HepG2 (cell line): ENCODE data around the gene HSD11B2. TPM values are rescaled to one million over a fixed set of nuclear protein-coding genes. Genes with fewer than 3 reads are reported as not detected.
A peak's percentile ranks its signal among the peaks of the same experiment; 100 is the strongest.

ENCODE experiments used
- ARNTL ChIP-seq: sonication (generic); formaldehyde crosslinking; IDR thresholded peaks from 2 replicates; pipeline ENCODE4 v1.4.0; 2020; ENCODE audit warnings: mild to moderate bottlenecking, missing genetic modification reagents
- CREBL2 ChIP-seq: sonication (generic); formaldehyde crosslinking; IDR thresholded peaks from 2 replicates; pipeline ENCODE4 v1.8.1; 2023; ENCODE audit warnings: missing genetic modification reagents, mild to moderate bottlenecking, borderline replicate concordance
- GPBP1L1 ChIP-seq: sonication (generic); formaldehyde crosslinking; IDR thresholded peaks from 2 replicates; pipeline ENCODE4 v1.5.0; 2020; ENCODE audit warnings: mild to moderate bottlenecking, missing genetic modification reagents
- GRHL1 ChIP-seq: sonication (generic); formaldehyde crosslinking; conservative IDR thresholded peaks from 2 replicates; pipeline ENCODE4 v1.8.0; 2022; ENCODE audit warnings: missing genetic modification reagents
- HHEX ChIP-seq: IDR thresholded peaks from 2 replicates; pipeline ENCODE4 v1.6.1; 2016; ENCODE audit warnings: control low read depth
- IRX3 ChIP-seq: sonication (generic); formaldehyde crosslinking; IDR thresholded peaks from 2 replicates; pipeline ENCODE4 v1.8.1; 2023; ENCODE audit warnings: mild to moderate bottlenecking, low read depth, missing genetic modification reagents, borderline replicate concordance
- PTBP1 ChIP-seq: fragments of 200-400 bp; formaldehyde crosslinking; IDR thresholded peaks from 2 replicates; pipeline ENCODE4 v1.6.1; 2018; ENCODE audit warnings: low read length, low read depth; ENCODE audit not compliant: poor library complexity, severe bottlenecking
- SIX1 ChIP-seq: sonication (generic); formaldehyde crosslinking; IDR thresholded peaks from 2 replicates; pipeline ENCODE4 v1.4.0; 2020; ENCODE audit warnings: missing genetic modification reagents, borderline replicate concordance
- SNAPC4 ChIP-seq: sonication (generic); formaldehyde crosslinking; IDR thresholded peaks from 2 replicates; pipeline ENCODE4 v1.4.0; 2020; ENCODE audit warnings: mild to moderate bottlenecking, missing genetic modification reagents
- THAP8 ChIP-seq: sonication (generic); formaldehyde crosslinking; IDR thresholded peaks from 2 replicates; pipeline ENCODE4 v1.5.1; 2020; ENCODE audit warnings: missing genetic modification reagents, mild to moderate bottlenecking, borderline replicate concordance
- ZC3H4 ChIP-seq: sonication (generic); formaldehyde crosslinking; IDR thresholded peaks from 2 replicates; pipeline ENCODE4 v1.4.0; 2020; ENCODE audit warnings: missing genetic modification reagents, borderline replicate concordance
- ZNF136 ChIP-seq: sonication (generic); formaldehyde crosslinking; IDR thresholded peaks from 2 replicates; pipeline ENCODE4 v1.8.1; 2022; ENCODE audit warnings: low read depth, mild to moderate bottlenecking, moderate library complexity, missing genetic modification reagents
- ZNF468 ChIP-seq: sonication (generic); formaldehyde crosslinking; IDR thresholded peaks from 2 replicates; pipeline ENCODE4 v1.8.0; 2022; ENCODE audit warnings: mild to moderate bottlenecking, moderate library complexity, missing genetic modification reagents
- ZNF530 ChIP-seq: sonication (generic); formaldehyde crosslinking; IDR thresholded peaks from 2 replicates; pipeline ENCODE4 v1.5.0; 2020; ENCODE audit warnings: low read depth, mild to moderate bottlenecking, missing genetic modification reagents
- ZNF547 ChIP-seq: sonication (generic); formaldehyde crosslinking; IDR thresholded peaks from 2 replicates; pipeline ENCODE4 v1.5.1; 2020; ENCODE audit warnings: mild to moderate bottlenecking, missing genetic modification reagents
- ZNF704 ChIP-seq: sonication (generic); formaldehyde crosslinking; IDR thresholded peaks from 2 replicates; pipeline ENCODE4 v1.8.1; 2023; ENCODE audit warnings: mild to moderate bottlenecking, inconsistent platforms, moderate library complexity, missing genetic modification reagents, borderline replicate concordance
- polyA plus RNA-seq, 8 experiments: library from polyadenylated mRNA; depleted of rRNA in 3 of 8; stranded (reverse) in 7 of 8; unstranded in 1 of 8; fragments of >200 nt; fragmentation: Illumina TruSeq in 4 of 8; extraction: Trizol in 4 of 8; gene quantifications; 2 replicates each; pipeline versions ENCODE4 v1.2.1 to v1.2.3, GENCODE V29; 2011 to 2016; ENCODE audit warnings: low read depth in 4 of 8, missing spikeins in 1 of 8, mixed read lengths in 1 of 8; ENCODE audit not compliant: insufficient read depth in 1 of 8
- total RNA-seq, 5 experiments: library from RNA; depleted of rRNA; stranded (reverse); fragments of >200 nt; fragmentation: Illumina TruSeq; extraction: Trizol; gene quantifications; 2 replicates each; pipeline ENCODE4 v1.2.3, GENCODE V29; 2016; ENCODE audit warnings: low read depth in 1 of 5

HSD11B2 gene
- total and polyA plus RNA-seq, 2 of the 13 experiments (the other 11 are each of a cell fraction or from before 2014, with no cell fraction given): 8.9 to 13.6 TPM

- peak; percentile 42; the same call in 1 of the 2 replicates for TF ChIP-seq ZNF136 (CRISPR knock-in tag)
- TF ChIP-seq ZNF704 (CRISPR knock-in tag): no peak
- TF ChIP-seq IRX3: 0 out of 2 replicates have a peak, but pooled peaks have one; percentile 28
- TF ChIP-seq GPBP1L1: no peak
- TF ChIP-seq SNAPC4: no peak
- no peak for TF ChIP-seq ZNF468 (CRISPR knock-in tag)
- no peak for TF ChIP-seq ARNTL (CRISPR knock-in tag)
- TF ChIP-seq ZNF547: peak; percentile 92; the same call in 1 of the 2 replicates
- TF ChIP-seq PTBP1: no peak
- TF ChIP-seq HHEX (CRISPR knock-in tag): no peak
- TF ChIP-seq GRHL1 (CRISPR knock-in tag): no peak
- TF ChIP-seq THAP8 (CRISPR knock-in tag): peak; percentile 81; the same call in 1 of the 2 replicates
- TF ChIP-seq ZNF530 (CRISPR knock-in tag): no peak
- TF ChIP-seq SIX1 (CRISPR knock-in tag): no peak
- no peak for TF ChIP-seq ZC3H4 (CRISPR knock-in tag)
- no peak for TF ChIP-seq CREBL2
Observed at GRCh38 chr16:67415872-67416793, 14.8 kb upstream of the HSD11B2 start, which contains the start of gene ZDHHC1 (continued).
